ENCODE measurements around the gene GMPS. TPM values are rescaled to one million over a fixed set of nuclear protein-coding genes. Genes with fewer than 3 reads are reported as not detected.

Gene GMPS
- 56.9 and 74.0 TPM in 2 replicates for total RNA-seq

DNA sequence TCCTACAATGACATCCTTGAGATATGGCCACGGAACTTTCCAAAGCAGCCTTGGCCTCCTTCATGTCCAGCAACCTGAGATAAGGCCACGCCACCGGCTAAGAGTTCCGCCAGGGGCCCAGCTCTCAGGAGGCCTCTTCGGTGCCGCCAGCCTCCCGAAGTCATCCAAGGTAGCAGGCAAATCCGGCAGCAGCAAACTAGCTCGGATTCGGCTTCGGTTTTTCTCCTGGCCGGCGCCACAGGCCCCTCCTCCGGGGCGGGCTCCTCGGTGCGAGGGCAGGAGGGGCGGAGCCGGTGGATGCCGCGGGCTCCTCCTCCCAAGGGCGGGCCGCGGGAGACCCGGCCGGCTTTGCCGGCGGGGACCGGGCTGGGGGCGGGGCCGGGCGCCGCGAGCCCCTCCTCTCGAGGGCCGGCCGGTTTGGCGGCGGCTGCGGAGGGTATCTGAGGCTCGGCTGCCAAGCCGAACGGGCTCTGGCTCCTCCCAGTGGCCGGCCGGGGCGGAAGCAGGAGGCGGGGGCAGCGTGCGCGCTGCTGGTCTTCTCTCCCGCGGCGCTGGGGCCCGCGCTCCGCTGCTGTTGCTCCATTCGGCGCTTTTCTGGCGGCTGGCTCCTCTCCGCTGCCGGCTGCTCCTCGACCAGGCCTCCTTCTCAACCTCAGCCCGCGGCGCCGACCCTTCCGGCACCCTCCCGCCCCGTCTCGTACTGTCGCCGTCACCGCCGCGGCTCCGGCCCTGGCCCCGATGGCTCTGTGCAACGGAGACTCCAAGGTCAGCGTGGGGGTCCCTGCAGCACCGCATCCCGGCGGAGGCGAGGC, at the start of gene GMPS:
TSS of gene GMPS (plus strand) at position 518 of the 812 bp plus-strand sequence. CDS start at position 739, 221 bp downstream.

DNA sequence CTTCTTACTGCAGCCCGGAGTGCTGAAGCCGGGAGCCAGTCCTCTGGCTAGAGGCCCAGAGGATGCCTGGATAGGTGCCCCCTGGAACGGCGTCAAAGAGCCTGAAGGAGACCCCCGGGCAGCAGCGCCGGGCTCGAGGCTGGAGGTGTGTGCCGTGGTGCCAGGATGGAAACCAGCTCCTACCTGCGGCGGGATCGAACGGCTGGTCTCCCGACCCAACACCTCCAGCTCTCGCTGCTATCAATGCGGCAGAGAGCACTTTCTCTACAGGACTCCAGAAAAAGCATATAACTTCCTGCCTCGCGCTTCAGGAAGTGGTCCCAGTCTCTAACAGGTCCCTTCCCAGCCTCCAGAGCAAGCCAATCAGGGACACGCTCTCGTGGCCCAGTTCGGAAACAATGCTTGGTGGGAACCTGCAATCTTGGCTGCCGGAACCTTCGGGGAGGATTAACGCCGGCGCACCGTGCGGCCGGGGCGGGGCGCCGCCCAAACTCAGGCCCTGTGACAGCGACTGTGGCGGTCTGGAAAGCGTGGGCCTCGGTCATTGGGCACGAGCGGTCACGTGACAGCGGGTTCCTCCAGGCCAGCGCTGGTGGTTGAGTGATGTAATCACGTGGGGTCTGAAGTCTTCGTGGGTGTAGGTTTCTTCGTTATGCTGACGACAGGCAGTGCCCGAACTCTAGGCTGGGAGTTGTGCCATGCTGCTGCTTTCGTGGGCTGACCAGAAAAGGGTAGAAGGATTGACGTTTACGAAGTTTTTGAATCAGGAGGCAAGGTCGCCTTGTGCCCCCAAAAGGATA, 16.1 kb upstream of the GMPS start, which contains the start of gene SLC33A1:
TSS of gene SLC33A1 (minus strand) at position 287 of the 800 bp plus-strand sequence. CDS start 430 bp downstream, outside the sequence.

Other genes starting within 250 kb of the GMPS start
- gene PLCH1, start 125.6 kb upstream of the GMPS start, total RNA-seq, result 0.44 and 4.6 TPM in 2 replicates
- gene C3orf33, start 64.4 kb upstream of the GMPS start, total RNA-seq, result 2.1 and 2.6 TPM in 2 replicates
- gene SLC33A1, start 16.2 kb upstream of the GMPS start, total RNA-seq, result 68.9 and 120 TPM in 2 replicates
- not detected in 2 replicates for gene KCNAB1, start 249.9 kb downstream of the GMPS start, total RNA-seq

Measured in placental pericyte (primary cell).